Measurements from ENCODE around the gene RMRP.
"Not testable (repeated sequence)": the region's sequence is repeated elsewhere in the genome, so short reads cannot be mapped to it uniquely, and the experiment has no call there.

DNA sequence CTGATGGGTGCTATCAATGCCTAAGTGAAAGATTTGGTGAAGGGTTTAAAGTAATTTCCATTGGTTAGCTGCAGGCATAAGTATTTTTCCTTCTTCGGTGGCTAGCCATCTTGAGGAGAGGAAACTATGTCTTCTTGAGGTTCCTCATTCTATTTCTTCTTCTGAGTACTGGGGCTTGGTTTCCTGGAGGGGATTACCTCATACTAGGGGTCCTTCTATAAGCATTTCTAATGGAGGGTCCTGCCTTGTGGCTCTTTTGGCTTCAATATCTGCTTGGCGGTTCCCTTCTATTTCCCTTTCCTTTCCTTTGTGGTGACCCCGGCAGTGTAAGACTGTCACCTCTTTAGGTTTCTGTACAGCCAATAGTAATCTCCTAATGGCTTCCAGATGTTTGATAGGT, 16.3 kb downstream of the RMRP start:
- TF ChIP-seq, protein P1, sequence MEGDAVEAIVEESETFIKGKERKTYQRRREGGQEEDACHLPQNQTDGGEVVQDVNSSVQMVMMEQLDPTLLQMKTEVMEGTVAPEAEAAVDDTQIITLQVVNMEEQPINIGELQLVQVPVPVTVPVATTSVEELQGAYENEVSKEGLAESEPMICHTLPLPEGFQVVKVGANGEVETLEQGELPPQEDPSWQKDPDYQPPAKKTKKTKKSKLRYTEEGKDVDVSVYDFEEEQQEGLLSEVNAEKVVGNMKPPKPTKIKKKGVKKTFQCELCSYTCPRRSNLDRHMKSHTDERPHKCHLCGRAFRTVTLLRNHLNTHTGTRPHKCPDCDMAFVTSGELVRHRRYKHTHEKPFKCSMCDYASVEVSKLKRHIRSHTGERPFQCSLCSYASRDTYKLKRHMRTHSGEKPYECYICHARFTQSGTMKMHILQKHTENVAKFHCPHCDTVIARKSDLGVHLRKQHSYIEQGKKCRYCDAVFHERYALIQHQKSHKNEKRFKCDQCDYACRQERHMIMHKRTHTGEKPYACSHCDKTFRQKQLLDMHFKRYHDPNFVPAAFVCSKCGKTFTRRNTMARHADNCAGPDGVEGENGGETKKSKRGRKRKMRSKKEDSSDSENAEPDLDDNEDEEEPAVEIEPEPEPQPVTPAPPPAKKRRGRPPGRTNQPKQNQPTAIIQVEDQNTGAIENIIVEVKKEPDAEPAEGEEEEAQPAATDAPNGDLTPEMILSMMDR (optimal IDR thresholded peaks at IDR 0.05 in 1 of 3, IDR thresholded peaks at IDR 0.05 in 1 of 3, conservative IDR thresholded peaks at IDR 0.05 in 1 of 3; ENCODE audit: extremely low read depth in 1 of 3, insufficient read depth in 2 of 3, low read length in 3 of 3) = not testable (repeated sequence)
- not testable (repeated sequence) for TF ChIP-seq EZH2 (IDR thresholded peaks at IDR 0.05; ENCODE audit: low read length)

Data from keratinocyte (primary cell).